WTC11 (cell line): Measurements from ENCODE around the gene CLTCL1.

ENCODE experiments used
- ATF3 ChIP-seq: sonication (generic); formaldehyde crosslinking; conservative IDR thresholded peaks from 2 replicates; pipeline ENCODE4 v1.8.1; 2022; ENCODE audit warnings: mild to moderate bottlenecking, missing genetic modification reagents
- CTCF ChIP-seq: fragments of 200-600 bp; IDR thresholded peaks from 2 replicates; pipeline ENCODE4 v1.8.0; 2022; ENCODE audit warnings: antibody characterized with exemption
- JUN ChIP-seq: sonication (generic); formaldehyde crosslinking; IDR thresholded peaks from 2 replicates; pipeline ENCODE4 v1.8.0; 2023; ENCODE audit warnings: mild to moderate bottlenecking, missing genetic modification reagents
- NR1H2 ChIP-seq: sonication (generic); formaldehyde crosslinking; IDR thresholded peaks from 2 replicates; pipeline ENCODE4 v1.9.0; 2021; ENCODE audit warnings: mild to moderate bottlenecking, moderate library complexity, missing genetic modification reagents
- TEAD4 ChIP-seq: sonication (generic); formaldehyde crosslinking; IDR thresholded peaks from 2 replicates; pipeline ENCODE4 v1.8.0; 2022; ENCODE audit warnings: mild to moderate bottlenecking, missing genetic modification reagents

- TF ChIP-seq CTCF: no peak
- TF ChIP-seq JUN (CRISPR knock-in tag): no peak
- TF ChIP-seq ATF3 (CRISPR knock-in tag): no peak
- no peak for TF ChIP-seq NR1H2 (CRISPR knock-in tag)
- TF ChIP-seq TEAD4: no peak
Measured at GRCh38 chr22:19317865-19318264, 26.3 kb upstream of the CLTCL1 start.
